Ishikawa (cell line): ENCODE measurements around the gene EZR.

Experiments
- CEBPB ChIP-seq: IDR thresholded peaks from 2 replicates; pipeline ENCODE4 v1.6.1; 2012
- CREB1 ChIP-seq: IDR thresholded peaks from 2 replicates; pipeline ENCODE4 v1.6.1; 2012; ENCODE audit warnings: low read depth
- EGR1 ChIP-seq: IDR thresholded peaks from 2 replicates; pipeline ENCODE4 v1.6.1; 2012
- EP300 ChIP-seq: IDR thresholded peaks from 2 replicates; pipeline ENCODE4 v1.6.1; 2012; ENCODE audit warnings: borderline replicate concordance
- FOXM1 ChIP-seq: IDR thresholded peaks from 2 replicates; pipeline ENCODE4 v1.6.1; 2012; ENCODE audit warnings: low read depth, borderline replicate concordance
- MAX ChIP-seq: IDR thresholded peaks from 2 replicates; pipeline ENCODE4 v1.6.1; 2012
- NFIC ChIP-seq: IDR thresholded peaks from 2 replicates; pipeline ENCODE4 v1.6.1; 2012
- RAD21 ChIP-seq: IDR thresholded peaks from 2 replicates; pipeline ENCODE4 v1.6.1; 2012; ENCODE audit warnings: low read depth
- REST ChIP-seq: IDR thresholded peaks from 2 replicates; pipeline ENCODE4 v1.6.1; 2012; ENCODE audit warnings: low read depth, mild to moderate bottlenecking
- TAF1 ChIP-seq: IDR thresholded peaks from 2 replicates; pipeline ENCODE4 v1.6.1; 2012; ENCODE audit warnings: low read depth, mild to moderate bottlenecking
- TCF12 ChIP-seq: IDR thresholded peaks from 2 replicates; pipeline ENCODE4 v1.6.1; 2012; ENCODE audit warnings: low read depth
- TEAD4 ChIP-seq: IDR thresholded peaks from 2 replicates; pipeline ENCODE4 v1.6.1; 2012
- USF1 ChIP-seq: IDR thresholded peaks from 2 replicates; pipeline ENCODE4 v1.6.1; 2012
- YY1 ChIP-seq: IDR thresholded peaks from 2 replicates; pipeline ENCODE4 v1.6.1; 2012; ENCODE audit warnings: low read depth
- ZBTB7A ChIP-seq: IDR thresholded peaks from 2 replicates; pipeline ENCODE4 v1.6.1; 2012; ENCODE audit warnings: low read depth

EZR gene

DNA sequence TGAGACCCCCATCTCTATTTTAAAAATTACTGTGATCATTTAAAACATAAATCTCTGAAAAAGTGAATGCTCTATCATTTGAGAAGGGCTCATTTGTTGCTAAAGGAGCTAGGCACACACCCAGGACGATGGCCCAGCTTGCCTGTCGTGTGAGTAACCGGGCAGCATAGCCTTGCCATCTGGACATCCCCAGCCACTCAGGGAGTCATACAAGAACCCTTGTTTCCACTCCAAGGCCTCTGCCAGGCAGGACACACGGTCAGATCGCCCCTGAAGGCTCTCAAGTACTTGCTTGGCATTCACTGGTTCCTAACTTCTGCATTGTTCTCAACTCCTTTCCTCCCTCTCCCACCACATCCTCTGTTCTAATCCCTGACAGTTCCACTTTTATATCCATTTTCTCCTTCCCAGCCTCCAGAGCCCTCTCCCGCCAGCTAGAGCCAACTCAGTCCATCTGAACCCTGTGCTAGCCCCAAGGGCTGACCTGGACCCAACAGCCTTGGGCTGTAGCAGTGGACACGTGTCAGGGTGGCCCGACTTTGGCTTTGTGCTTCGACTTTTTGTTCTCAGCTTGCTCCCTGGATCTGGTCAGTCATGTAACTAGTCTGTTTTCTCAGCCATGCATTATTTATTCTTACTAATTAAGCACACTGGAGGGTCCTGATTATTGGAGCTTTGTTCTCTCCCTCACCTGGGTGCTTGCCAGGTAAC is 15.7 kb upstream of the EZR start:
- TF ChIP-seq EGR1 (no peak), ZBTB7A (no peak), NFIC (no peak), CREB1 (no peak), YY1 (no peak), CEBPB (no peak), REST (no peak), TCF12 (no peak), MAX (no peak), TEAD4 (no peak), EP300 (no peak), USF1 (no peak), FOXM1 (no peak), RAD21 (no peak), TAF1 (no peak)

- TF ChIP-seq TAF1 (no peak), EGR1 (no peak), YY1 (no peak), USF1 (no peak), NFIC (no peak), REST (no peak), ZBTB7A (no peak), EP300 (no peak)
These were observed 12.9 kb upstream of the EZR start for GRCh38 chr6:158832026-158832425.

GRCh38 chr6:158831571-158831970 is 12.4 kb upstream of the EZR start:
- TF ChIP-seq MAX, result no peak
- no peak for TF ChIP-seq CEBPB
- no peak for TF ChIP-seq RAD21
- TF ChIP-seq REST, result no peak
- TF ChIP-seq YY1, result no peak
- TF ChIP-seq EGR1, result no peak
- TF ChIP-seq EP300, result no peak
- TF ChIP-seq FOXM1, result no peak
- TF ChIP-seq TCF12, result no peak

DNA sequence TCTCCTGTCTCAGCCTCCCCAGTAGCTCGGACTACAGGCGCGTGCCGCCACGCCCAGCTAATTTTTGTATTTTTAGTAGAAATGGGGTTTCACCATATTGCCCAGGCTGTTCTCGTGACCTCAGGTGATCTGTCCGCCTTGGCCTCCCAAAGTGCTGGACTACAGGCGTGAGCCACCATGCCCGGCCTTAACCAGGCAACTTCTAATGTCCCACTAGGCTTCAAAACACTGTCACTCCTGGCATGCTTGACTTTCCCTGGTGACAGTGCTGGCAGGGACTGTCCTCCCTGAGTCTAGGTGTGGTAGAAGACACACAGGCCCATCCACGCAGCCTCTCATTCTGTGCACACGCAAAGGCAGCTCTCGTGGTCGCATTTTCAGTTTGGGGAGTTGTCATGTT is 11.6 kb upstream of the EZR start:
- TF ChIP-seq MAX (no peak), NFIC (no peak), TCF12 (no peak), EP300 (no peak), TAF1 (no peak), RAD21 (no peak), YY1 (no peak), EGR1 (no peak), TEAD4 (no peak), REST (no peak), CREB1 (no peak), ZBTB7A (no peak), FOXM1 (no peak), CEBPB (no peak), USF1 (no peak)
